Stimulated activated CD4-positive, alpha-beta T cell treated with anti-CD3 and anti-CD28 coated beads, Interleukin-4, amount 100 ng/mL, for 4 hours (primary cell): ENCODE results near the gene DMD.
"Not testable (repeated sequence)": the region's sequence is repeated elsewhere in the genome, so short reads cannot be mapped to it uniquely, and the experiment has no call there.

Source experiments
- DNase-seq, 2 experiments: peaks; one replicate each; pipeline ENCODE4 v3.0.0-alpha.2; 2020

Gene DMD

GRCh38 chrX:32592786-32593185 is 618.6 kb downstream of the DMD start:
- no peak for DNase-seq

- DNase-seq = no peak
Measured at GRCh38 chrX:32591589-32591988, 619.8 kb downstream of the DMD start.

GRCh38 chrX:32582729-32583128 is 628.6 kb downstream of the DMD start:
- no peak for DNase-seq

- DNase-seq = no peak
Measured at GRCh38 chrX:32576885-32577284, 634.5 kb downstream of the DMD start.

GRCh38 chrX:32572644-32573043 is 638.7 kb downstream of the DMD start:
- no peak for DNase-seq

- no peak for DNase-seq
Measured at GRCh38 chrX:32571579-32571978, 639.8 kb downstream of the DMD start.

GRCh38 chrX:32562261-32562660 is 649.1 kb downstream of the DMD start:
- no peak for DNase-seq

GRCh38 chrX:32545101-32545500 is 666.2 kb downstream of the DMD start:
- DNase-seq = no peak

GRCh38 chrX:32538554-32538953 is 672.8 kb downstream of the DMD start:
- DNase-seq = no peak

GRCh38 chrX:32533848-32534247 is 677.5 kb downstream of the DMD start:
- no peak for DNase-seq

GRCh38 chrX:32532262-32532661 is 679.1 kb downstream of the DMD start:
- no peak for DNase-seq

- no peak for DNase-seq
Measured at GRCh38 chrX:32530802-32531403, 680.4 kb downstream of the DMD start.

- not testable (repeated sequence) for DNase-seq
Measured at GRCh38 chrX:32528451-32528850, 682.9 kb downstream of the DMD start.

GRCh38 chrX:32525234-32525633 is 686.1 kb downstream of the DMD start:
- no peak for DNase-seq

GRCh38 chrX:32524385-32524784 is 687.0 kb downstream of the DMD start:
- no peak for DNase-seq

GRCh38 chrX:32520789-32521188 is 690.6 kb downstream of the DMD start:
- no peak for DNase-seq

- DNase-seq = no peak
Measured at GRCh38 chrX:32514986-32515385, 696.4 kb downstream of the DMD start.

- no peak for DNase-seq
Measured at GRCh38 chrX:32501606-32502005, 709.7 kb downstream of the DMD start.

GRCh38 chrX:32496671-32497070 is 714.7 kb downstream of the DMD start:
- no peak for DNase-seq

GRCh38 chrX:32495855-32496254 is 715.5 kb downstream of the DMD start:
- no peak for DNase-seq

GRCh38 chrX:32489125-32489524 is 722.2 kb downstream of the DMD start:
- DNase-seq = no peak

- no peak for DNase-seq
Measured at GRCh38 chrX:32483534-32484136, 727.7 kb downstream of the DMD start.

GRCh38 chrX:32480019-32480418 is 731.3 kb downstream of the DMD start:
- DNase-seq = no peak

- DNase-seq = no peak
Measured at GRCh38 chrX:32472364-32472763, 739.0 kb downstream of the DMD start.

- no peak for DNase-seq
Measured at GRCh38 chrX:32455704-32456103, 755.6 kb downstream of the DMD start.
